ENCODE data around the gene LTF. TPM values are rescaled to one million over a fixed set of nuclear protein-coding genes. Genes with fewer than 3 reads are reported as not detected.
"Not testable (repeated sequence)": the region's sequence is repeated elsewhere in the genome, so short reads cannot be mapped to it uniquely, and the experiment has no call there.

The LTF gene
- total RNA-seq: 13.0 TPM

- no peak for DNase-seq
These were observed at the start of gene LTF for GRCh38 chr3:46464326-46465195. Gene LTF (minus strand): TSS chr3:46464905. CDS start chr3:46464867, 38 bp downstream.

GRCh38 chr3:46512191-46512749 is 47.6 kb upstream of the LTF start:
- no peak for DNase-seq

GRCh38 chr3:46509661-46510187 is 45.0 kb upstream of the LTF start:
- DNase-seq: no peak

GRCh38 chr3:46508850-46509591 is 44.3 kb upstream of the LTF start:
- DNase-seq: no peak

- no peak for DNase-seq
These were observed 41.8 kb upstream of the LTF start for GRCh38 chr3:46506526-46506925.

GRCh38 chr3:46505953-46506352 is 41.2 kb upstream of the LTF start:
- no peak for DNase-seq

- no peak for DNase-seq
These were observed 40.1 kb upstream of the LTF start for GRCh38 chr3:46504789-46505188.

GRCh38 chr3:46503200-46503874 is 38.6 kb upstream of the LTF start:
- peak; percentile 75 for DNase-seq

GRCh38 chr3:46501702-46502101 is 37.0 kb upstream of the LTF start:
- peak; percentile 68 for DNase-seq

GRCh38 chr3:46500656-46501635 is 36.2 kb upstream of the LTF start:
- DNase-seq: peak; percentile 60

GRCh38 chr3:46498916-46499519 is 34.3 kb upstream of the LTF start:
- DNase-seq: no peak

- DNase-seq: no peak
These were observed 33.0 kb upstream of the LTF start, which contains the start of gene RTP3 for GRCh38 chr3:46497556-46498265. Gene RTP3 (plus strand): TSS chr3:46497976. CDS start chr3:46498063, 87 bp downstream.

- DNase-seq: peak; percentile 46
These were observed 32.2 kb upstream of the LTF start for GRCh38 chr3:46496746-46497555.

- DNase-seq: no peak
These were observed 31.3 kb upstream of the LTF start for GRCh38 chr3:46495901-46496456.

- DNase-seq: not testable (repeated sequence)
These were observed 29.8 kb upstream of the LTF start for GRCh38 chr3:46494491-46494890.

GRCh38 chr3:46492890-46493547 is 28.3 kb upstream of the LTF start:
- no peak for DNase-seq

GRCh38 chr3:46491089-46492070 is 26.7 kb upstream of the LTF start:
- no peak for DNase-seq

All from tongue (tissue), 2 donors.